RWPE1 (cell line): ENCODE data around the gene GAL3ST2.
"Not testable (repeated sequence)": the region's sequence is repeated elsewhere in the genome, so short reads cannot be mapped to it uniquely, and the experiment has no call there.

Source experiments
- CTCF ChIA-PET: fragments of 350-600 bp; sonication (Branson Sonifier 250); formaldehyde crosslinking; extraction: SDS; loops from one replicate; lab custom pipeline; 2021; lab: Yijun Ruan, JAX
- POLR2A ChIA-PET: fragments of 400-600 bp; formaldehyde crosslinking; extraction: SDS; loops from one replicate; lab custom pipeline; 2020; ENCODE audit warnings: antibody characterized with exemption; ENCODE audit not compliant: low non-redundant PET; lab: Yijun Ruan, JAX
- DNase-seq: peaks from one replicate; pipeline ENCODE4 v3.0.0; 2012; ENCODE audit warnings: low spot score
- H3K27ac ChIP-seq: fragments of 450-650 bp; 2 replicates; pipeline ENCODE4 v1.5.1; 2017
- TF ChIP-seq, protein P1 (sequence below): fragments of 450-650 bp; conservative IDR thresholded peaks from 2 replicates; pipeline ENCODE4 v1.5.1; 2017; ENCODE audit warnings: low read depth, mild to moderate bottlenecking

Gene GAL3ST2

GRCh38 chr2:241739651-241740050 lies 37.0 kb upstream of the GAL3ST2 start:
- no peak for DNase-seq
- peak overlapping the region; percentile 96; the same call in 1 of the 2 replicates for H3K27ac ChIP-seq
- POLR2A ChIA-PET, result no interaction called here
- CTCF ChIA-PET, result no interaction called here
- TF ChIP-seq, protein P1, sequence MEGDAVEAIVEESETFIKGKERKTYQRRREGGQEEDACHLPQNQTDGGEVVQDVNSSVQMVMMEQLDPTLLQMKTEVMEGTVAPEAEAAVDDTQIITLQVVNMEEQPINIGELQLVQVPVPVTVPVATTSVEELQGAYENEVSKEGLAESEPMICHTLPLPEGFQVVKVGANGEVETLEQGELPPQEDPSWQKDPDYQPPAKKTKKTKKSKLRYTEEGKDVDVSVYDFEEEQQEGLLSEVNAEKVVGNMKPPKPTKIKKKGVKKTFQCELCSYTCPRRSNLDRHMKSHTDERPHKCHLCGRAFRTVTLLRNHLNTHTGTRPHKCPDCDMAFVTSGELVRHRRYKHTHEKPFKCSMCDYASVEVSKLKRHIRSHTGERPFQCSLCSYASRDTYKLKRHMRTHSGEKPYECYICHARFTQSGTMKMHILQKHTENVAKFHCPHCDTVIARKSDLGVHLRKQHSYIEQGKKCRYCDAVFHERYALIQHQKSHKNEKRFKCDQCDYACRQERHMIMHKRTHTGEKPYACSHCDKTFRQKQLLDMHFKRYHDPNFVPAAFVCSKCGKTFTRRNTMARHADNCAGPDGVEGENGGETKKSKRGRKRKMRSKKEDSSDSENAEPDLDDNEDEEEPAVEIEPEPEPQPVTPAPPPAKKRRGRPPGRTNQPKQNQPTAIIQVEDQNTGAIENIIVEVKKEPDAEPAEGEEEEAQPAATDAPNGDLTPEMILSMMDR, result no peak

GRCh38 chr2:241741016-241741415 lies 35.6 kb upstream of the GAL3ST2 start:
- POLR2A ChIA-PET, result no interaction called here

GRCh38 chr2:241742320-241742939 lies 34.2 kb upstream of the GAL3ST2 start:
- DNase-seq, result no peak
- CTCF ChIA-PET, result no interaction called here
- POLR2A ChIA-PET, result no interaction called here
- TF ChIP-seq, protein P1, result no peak
- H3K27ac ChIP-seq, result peak overlapping the region; percentile 35; the same call in 1 of the 2 replicates

More at GRCh38 chr2:241741016-241741415, 35.6 kb upstream of the GAL3ST2 start:
- CTCF ChIA-PET, result no interaction called here
- peak overlapping the region; percentile 29 for H3K27ac ChIP-seq
- no peak for DNase-seq
- TF ChIP-seq, protein P1, result no peak

GRCh38 chr2:241743008-241743407 lies 33.6 kb upstream of the GAL3ST2 start:
- POLR2A ChIA-PET, CTCF ChIA-PET, DNase-seq, H3K27ac ChIP-seq: not testable (repeated sequence)

- H3K27ac ChIP-seq, result no peak overlapping the region
- POLR2A ChIA-PET, result no interaction called here
- DNase-seq, result no peak
- TF ChIP-seq, protein P1, result no peak
- CTCF ChIA-PET, result interaction anchor here (0.6 kb wide), 1 partner anchor 279 kb away, joined by 3 read pairs; no protein-coding TSS in a partner anchor
These were observed 33.0 kb upstream of the GAL3ST2 start for GRCh38 chr2:241743620-241744019.

DNA sequence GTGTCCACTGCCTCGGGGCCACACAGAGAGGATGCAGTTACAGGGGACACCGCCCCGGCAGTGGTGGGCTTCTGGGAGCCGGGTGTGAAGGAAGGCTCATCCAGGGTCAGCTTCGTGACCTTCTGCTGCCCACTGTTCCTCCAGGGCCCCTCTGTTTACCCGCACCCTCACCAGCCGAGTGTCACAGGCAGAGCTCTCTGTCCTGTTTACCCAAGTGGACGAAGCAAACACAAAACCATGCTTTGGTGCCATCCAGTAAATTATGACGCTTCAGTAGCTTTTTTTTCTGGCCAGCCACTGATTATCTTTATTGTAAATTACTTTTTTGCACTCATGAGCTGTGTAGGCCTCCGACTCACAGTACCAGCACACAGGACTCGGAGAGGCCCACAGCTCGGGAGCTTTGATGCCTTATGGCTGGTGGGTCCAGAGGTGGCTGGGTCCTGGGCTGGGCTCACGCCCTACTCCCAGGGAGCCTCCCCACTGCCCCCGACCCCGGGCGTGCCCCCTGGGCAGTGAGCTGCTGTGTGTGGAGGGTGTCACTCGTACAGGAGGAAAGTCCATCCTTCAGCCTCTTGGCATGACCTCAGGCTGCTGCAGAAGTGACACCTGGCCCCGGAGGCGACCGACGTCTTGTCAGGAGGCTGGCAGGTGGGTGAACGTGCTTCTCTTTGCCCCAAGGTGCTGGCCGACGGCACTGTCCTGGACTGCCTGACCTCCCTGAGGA lies 32.4 kb upstream of the GAL3ST2 start:
- TF ChIP-seq, protein P1, result no peak

GRCh38 chr2:241745276-241745675 lies 31.3 kb upstream of the GAL3ST2 start:
- POLR2A ChIA-PET, result no interaction called here
- CTCF ChIA-PET, result interaction anchor here (0.6 kb wide), 1 partner anchor 37 kb away, joined by 5 read pairs; no protein-coding TSS in a partner anchor
- no peak for DNase-seq
- TF ChIP-seq, protein P1, result no peak
- H3K27ac ChIP-seq, result no peak overlapping the region

More for the DNA sequence above, 32.4 kb upstream of the GAL3ST2 start:
- no peak overlapping the region for H3K27ac ChIP-seq
- DNase-seq, result no peak
- CTCF ChIA-PET, result interaction anchor here (0.6 kb wide), 1 partner anchor 278 kb away, joined by 3 read pairs; no protein-coding TSS in a partner anchor
- POLR2A ChIA-PET, result no interaction called here
